HEK293 (cell line): ENCODE measurements around the gene NUMB.
A peak's percentile ranks its signal among the peaks of the same experiment; 100 is the strongest.

ENCODE experiments used
- CTCF ChIA-PET: fragments of 350-600 bp; formaldehyde crosslinking; extraction: SDS; loops from one replicate; lab custom pipeline; 2021; ENCODE audit warnings: antibody characterized with exemption; lab: Yijun Ruan, JAX
- POLR2A ChIA-PET: fragments of 300-600 bp; formaldehyde crosslinking; extraction: SDS; loops from one replicate; lab custom pipeline; 2020; ENCODE audit warnings: antibody characterized with exemption, inconsistent platforms; lab: Yijun Ruan, JAX
- H3K27ac ChIP-seq: fragments of 200-500 bp; sonication (Bioruptor generic); 2 replicates; pipeline ENCODE4 v1.5.1; 2014; ENCODE audit warnings: low read depth, low read length, control low read depth, inconsistent platforms; ENCODE audit errors: extremely low read depth
- H3K36me3 ChIP-seq, 2 experiments: fragments of 200-500 bp in 1 of 2; sonication (Bioruptor generic) in 1 of 2; 1 replicate in 1 of 2; 2 replicates in 1 of 2; pipeline ENCODE4 v1.5.1; 2014 to 2017; ENCODE audit warnings: inconsistent platforms in 2 of 2, low read length in 2 of 2; ENCODE audit not compliant: control insufficient read depth in 2 of 2, insufficient read depth in 1 of 2
- H3K4me1 ChIP-seq: fragments of 200-500 bp; sonication (Bioruptor generic); 2 replicates; pipeline ENCODE4 v1.5.1; 2014; ENCODE audit warnings: mild to moderate bottlenecking, low read length, inconsistent platforms; ENCODE audit not compliant: control insufficient read depth, insufficient read depth
- H3K4me3 ChIP-seq: 2 replicates; pipeline ENCODE4 v1.5.1; 2011; ENCODE audit warnings: low read depth, mild to moderate bottlenecking, control low read depth, low read length, moderate library complexity
- H3K9me3 ChIP-seq: fragments of 200-500 bp; sonication (Bioruptor generic); 2 replicates; pipeline ENCODE4 v1.5.1; 2014; ENCODE audit warnings: low read depth, low read length, inconsistent platforms; ENCODE audit not compliant: control insufficient read depth, insufficient read depth
- HIC1 ChIP-seq: fragments of 450-650 bp; formaldehyde crosslinking; IDR thresholded peaks from 2 replicates; pipeline ENCODE4 v1.5.1; 2016; ENCODE audit warnings: missing biosample characterization, missing genetic modification characterization
- KLF1 ChIP-seq: fragments of 450-650 bp; formaldehyde crosslinking; IDR thresholded peaks from 2 replicates; pipeline ENCODE4 v1.5.1; 2016; ENCODE audit warnings: missing biosample characterization, missing genetic modification characterization
- KLF7 ChIP-seq: fragments of 450-650 bp; formaldehyde crosslinking; IDR thresholded peaks from 2 replicates; pipeline ENCODE4 v1.5.1; 2016; ENCODE audit warnings: missing biosample characterization, missing genetic modification characterization, borderline replicate concordance
- KLF8 ChIP-seq: fragments of 450-650 bp; formaldehyde crosslinking; IDR thresholded peaks from 2 replicates; pipeline ENCODE4 v1.5.1; 2016; ENCODE audit warnings: missing biosample characterization, missing genetic modification characterization
- OSR2 ChIP-seq: fragments of 450-650 bp; formaldehyde crosslinking; IDR thresholded peaks from 2 replicates; pipeline ENCODE4 v1.5.1; 2016; ENCODE audit warnings: missing biosample characterization, missing genetic modification characterization
- PRDM1 ChIP-seq: fragments of 450-650 bp; formaldehyde crosslinking; IDR thresholded peaks from 2 replicates; pipeline ENCODE4; 2016; ENCODE audit warnings: missing biosample characterization, missing genetic modification characterization
- SP2 ChIP-seq: fragments of 450-650 bp; formaldehyde crosslinking; IDR thresholded peaks from 2 replicates; pipeline ENCODE4 v1.5.1; 2016; ENCODE audit warnings: missing biosample characterization, missing genetic modification characterization
- SP3 ChIP-seq: fragments of 450-650 bp; formaldehyde crosslinking; IDR thresholded peaks from 2 replicates; pipeline ENCODE4 v1.5.1; 2016; ENCODE audit warnings: missing biosample characterization, missing genetic modification characterization
- TRIM28 ChIP-seq: IDR thresholded peaks from 2 replicates; pipeline ENCODE4 v1.6.1; 2011; ENCODE audit warnings: low read length, control low read depth, borderline replicate concordance
- ZBTB49 ChIP-seq: fragments of 450-650 bp; formaldehyde crosslinking; IDR thresholded peaks from 2 replicates; pipeline ENCODE4 v1.5.1; 2016; ENCODE audit warnings: missing biosample characterization, missing genetic modification characterization, low read depth
- ZFP3 ChIP-seq: fragments of 450-650 bp; formaldehyde crosslinking; IDR thresholded peaks from 2 replicates; pipeline ENCODE4 v1.5.1; 2016; ENCODE audit warnings: low read depth, missing biosample characterization, missing genetic modification characterization
- ZNF239 ChIP-seq: fragments of 450-650 bp; formaldehyde crosslinking; IDR thresholded peaks from 2 replicates; pipeline ENCODE4 v1.5.1; 2016; ENCODE audit warnings: missing biosample characterization, missing genetic modification characterization
- ZNF350 ChIP-seq: fragments of 450-650 bp; formaldehyde crosslinking; IDR thresholded peaks from 2 replicates; pipeline ENCODE4 v1.5.0; 2017; ENCODE audit warnings: missing biosample characterization, mild to moderate bottlenecking, missing genetic modification characterization
- ZNF362 ChIP-seq: fragments of 450-650 bp; formaldehyde crosslinking; IDR thresholded peaks from 2 replicates; pipeline ENCODE4 v1.5.1; 2016; ENCODE audit warnings: missing biosample characterization, missing genetic modification characterization
- ZNF501 ChIP-seq: fragments of 450-650 bp; formaldehyde crosslinking; IDR thresholded peaks from 2 replicates; pipeline ENCODE4 v1.5.1; 2016; ENCODE audit warnings: missing biosample characterization, missing genetic modification characterization
- ZNF560 ChIP-seq: fragments of 450-650 bp; formaldehyde crosslinking; IDR thresholded peaks from 2 replicates; pipeline ENCODE4 v1.5.1; 2017; ENCODE audit warnings: missing biosample characterization, missing genetic modification characterization, borderline replicate concordance
- ZNF610 ChIP-seq: fragments of 450-650 bp; formaldehyde crosslinking; IDR thresholded peaks from 2 replicates; pipeline ENCODE4 v1.5.1; 2016; ENCODE audit warnings: missing biosample characterization, missing genetic modification characterization, borderline replicate concordance
- ZNF629 ChIP-seq: fragments of 450-650 bp; formaldehyde crosslinking; IDR thresholded peaks from 2 replicates; pipeline ENCODE4 v1.5.1; 2017; ENCODE audit warnings: missing biosample characterization, missing genetic modification characterization
- ZNF670 ChIP-seq: fragments of 450-650 bp; formaldehyde crosslinking; IDR thresholded peaks from 2 replicates; pipeline ENCODE4 v1.5.1; 2016; ENCODE audit warnings: missing biosample characterization, missing genetic modification characterization, low read depth
- ZNF830 ChIP-seq: fragments of 450-650 bp; IDR thresholded peaks from 2 replicates; pipeline ENCODE4 v1.5.0; 2018; ENCODE audit warnings: missing biosample characterization, missing genetic modification characterization, low read depth, mild to moderate bottlenecking, moderate library complexity
- ZSCAN23 ChIP-seq: fragments of 450-650 bp; formaldehyde crosslinking; IDR thresholded peaks from 2 replicates; pipeline ENCODE4 v1.5.1; 2016; ENCODE audit warnings: missing biosample characterization, missing genetic modification characterization
- TF ChIP-seq, protein P1 (sequence below): fragments of 450-650 bp; formaldehyde crosslinking; conservative IDR thresholded peaks from 2 replicates; pipeline ENCODE4 v1.5.1; 2016; ENCODE audit warnings: low read depth, missing biosample characterization, missing genetic modification characterization
- TF ChIP-seq, protein P2 (sequence below): fragments of 450-650 bp; formaldehyde crosslinking; IDR thresholded peaks from 2 replicates; pipeline ENCODE4 v1.5.1; 2016; ENCODE audit warnings: missing biosample characterization, missing genetic modification characterization
- TF ChIP-seq, protein P3 (sequence below): fragments of 450-650 bp; formaldehyde crosslinking; IDR thresholded peaks from 2 replicates; pipeline ENCODE4 v1.5.1; 2016; ENCODE audit warnings: missing biosample characterization, missing genetic modification characterization

Gene NUMB

DNA sequence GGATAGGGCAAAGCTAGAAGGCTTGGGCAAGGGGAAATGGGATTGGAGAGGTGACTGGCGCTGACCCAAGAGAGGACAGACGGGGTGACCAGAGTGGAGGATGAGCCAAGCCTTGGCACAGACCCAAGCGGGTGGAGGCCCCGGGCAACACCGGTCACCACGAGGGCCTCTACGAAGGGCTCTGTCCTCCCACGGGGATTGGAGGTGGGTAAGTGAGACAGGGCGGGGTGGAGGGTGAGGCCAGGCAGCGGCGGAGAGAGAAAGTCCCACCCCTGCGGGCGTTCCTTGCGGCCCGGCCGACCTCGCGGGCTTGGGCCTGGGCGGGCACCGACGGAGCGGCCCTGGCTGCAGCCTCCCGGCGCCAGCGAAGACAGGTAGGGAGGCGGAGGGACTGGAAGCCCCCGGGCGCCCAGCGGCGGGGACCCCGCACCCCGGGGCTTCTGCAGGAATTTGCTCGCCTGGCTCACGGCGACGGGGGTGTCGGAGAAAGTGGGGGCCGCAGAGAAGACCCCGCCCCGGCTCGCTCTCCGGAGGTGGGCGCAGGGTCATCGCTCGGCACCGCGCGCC, 221.0 kb downstream of the NUMB start, which contains the start of gene PAPLN (continued):
- TF ChIP-seq HIC1 (tag by site-specific recombination) (peak; percentile 79), ZNF610 (tag by site-specific recombination) (no peak), ZNF501 (0 out of 2 replicates have a peak, but pooled peaks have one; percentile 29), ZBTB49 (no peak), ZNF239 (tag by site-specific recombination) (no peak), KLF1 (peak; percentile 91), KLF8 (tag by site-specific recombination) (0 out of 2 replicates have a peak, but pooled peaks have one; percentile 25), ZNF629 (tag by site-specific recombination) (0 out of 2 replicates have a peak, but pooled peaks have one; percentile 8), SP3 (tag by site-specific recombination) (peak; percentile 58), KLF7 (tag by site-specific recombination) (peak; percentile 58; the same call in 1 of the 2 replicates), ZNF560 (no peak), ZNF350 (tag by site-specific recombination) (no peak), ZNF830 (tag by site-specific recombination) (no peak), SP2 (tag by site-specific recombination) (peak; percentile 64)
- TF ChIP-seq, protein P1, sequence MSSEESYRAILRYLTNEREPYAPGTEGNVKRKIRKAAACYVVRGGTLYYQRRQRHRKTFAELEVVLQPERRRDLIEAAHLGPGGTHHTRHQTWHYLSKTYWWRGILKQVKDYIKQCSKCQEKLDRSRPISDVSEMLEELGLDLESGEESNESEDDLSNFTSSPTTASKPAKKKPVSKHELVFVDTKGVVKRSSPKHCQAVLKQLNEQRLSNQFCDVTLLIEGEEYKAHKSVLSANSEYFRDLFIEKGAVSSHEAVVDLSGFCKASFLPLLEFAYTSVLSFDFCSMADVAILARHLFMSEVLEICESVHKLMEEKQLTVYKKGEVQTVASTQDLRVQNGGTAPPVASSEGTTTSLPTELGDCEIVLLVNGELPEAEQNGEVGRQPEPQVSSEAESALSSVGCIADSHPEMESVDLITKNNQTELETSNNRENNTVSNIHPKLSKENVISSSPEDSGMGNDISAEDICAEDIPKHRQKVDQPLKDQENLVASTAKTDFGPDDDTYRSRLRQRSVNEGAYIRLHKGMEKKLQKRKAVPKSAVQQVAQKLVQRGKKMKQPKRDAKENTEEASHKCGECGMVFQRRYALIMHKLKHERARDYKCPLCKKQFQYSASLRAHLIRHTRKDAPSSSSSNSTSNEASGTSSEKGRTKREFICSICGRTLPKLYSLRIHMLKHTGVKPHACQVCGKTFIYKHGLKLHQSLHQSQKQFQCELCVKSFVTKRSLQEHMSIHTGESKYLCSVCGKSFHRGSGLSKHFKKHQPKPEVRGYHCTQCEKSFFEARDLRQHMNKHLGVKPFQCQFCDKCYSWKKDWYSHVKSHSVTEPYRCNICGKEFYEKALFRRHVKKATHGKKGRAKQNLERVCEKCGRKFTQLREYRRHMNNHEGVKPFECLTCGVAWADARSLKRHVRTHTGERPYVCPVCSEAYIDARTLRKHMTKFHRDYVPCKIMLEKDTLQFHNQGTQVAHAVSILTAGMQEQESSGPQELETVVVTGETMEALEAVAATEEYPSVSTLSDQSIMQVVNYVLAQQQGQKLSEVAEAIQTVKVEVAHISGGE: 0 out of 2 replicates have a peak, but pooled peaks have one; percentile 17
- TF ChIP-seq, protein P2, sequence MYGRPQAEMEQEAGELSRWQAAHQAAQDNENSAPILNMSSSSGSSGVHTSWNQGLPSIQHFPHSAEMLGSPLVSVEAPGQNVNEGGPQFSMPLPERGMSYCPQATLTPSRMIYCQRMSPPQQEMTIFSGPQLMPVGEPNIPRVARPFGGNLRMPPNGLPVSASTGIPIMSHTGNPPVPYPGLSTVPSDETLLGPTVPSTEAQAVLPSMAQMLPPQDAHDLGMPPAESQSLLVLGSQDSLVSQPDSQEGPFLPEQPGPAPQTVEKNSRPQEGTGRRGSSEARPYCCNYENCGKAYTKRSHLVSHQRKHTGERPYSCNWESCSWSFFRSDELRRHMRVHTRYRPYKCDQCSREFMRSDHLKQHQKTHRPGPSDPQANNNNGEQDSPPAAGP: peak; percentile 34; the same call in 1 of the 2 replicates

GRCh38 chr14:73236752-73237218, 221.6 kb downstream of the NUMB start:
- CTCF ChIA-PET: interaction anchor here (0.9 kb wide), 1 partner anchor 58 kb away, joined by 4 read pairs; no protein-coding TSS in a partner anchor
- H3K27ac ChIP-seq: no peak overlapping the region
- no peak overlapping the region for H3K4me3 ChIP-seq
- H3K36me3 ChIP-seq: no peaks in the 10 kb centered on the region
- no peaks in the 10 kb centered on the region for H3K9me3 ChIP-seq
- POLR2A ChIA-PET: interaction anchor here (0.5 kb wide), 1 partner anchor 11 kb away, joined by 5 read pairs; no protein-coding TSS in a partner anchor
- H3K4me1 ChIP-seq: peaks cover 13% of the 10 kb centered on the region
- TF ChIP-seq ZNF362 (tag by site-specific recombination) (no peak), OSR2 (tag by site-specific recombination) (no peak), TRIM28 (no peak), ZSCAN23 (tag by site-specific recombination) (no peak), ZNF670 (tag by site-specific recombination) (no peak), PRDM1 (tag by site-specific recombination) (peak; percentile 100), ZFP3 (tag by site-specific recombination) (peak; percentile 88), ZNF239 (tag by site-specific recombination) (no peak)
- TF ChIP-seq, protein P3, sequence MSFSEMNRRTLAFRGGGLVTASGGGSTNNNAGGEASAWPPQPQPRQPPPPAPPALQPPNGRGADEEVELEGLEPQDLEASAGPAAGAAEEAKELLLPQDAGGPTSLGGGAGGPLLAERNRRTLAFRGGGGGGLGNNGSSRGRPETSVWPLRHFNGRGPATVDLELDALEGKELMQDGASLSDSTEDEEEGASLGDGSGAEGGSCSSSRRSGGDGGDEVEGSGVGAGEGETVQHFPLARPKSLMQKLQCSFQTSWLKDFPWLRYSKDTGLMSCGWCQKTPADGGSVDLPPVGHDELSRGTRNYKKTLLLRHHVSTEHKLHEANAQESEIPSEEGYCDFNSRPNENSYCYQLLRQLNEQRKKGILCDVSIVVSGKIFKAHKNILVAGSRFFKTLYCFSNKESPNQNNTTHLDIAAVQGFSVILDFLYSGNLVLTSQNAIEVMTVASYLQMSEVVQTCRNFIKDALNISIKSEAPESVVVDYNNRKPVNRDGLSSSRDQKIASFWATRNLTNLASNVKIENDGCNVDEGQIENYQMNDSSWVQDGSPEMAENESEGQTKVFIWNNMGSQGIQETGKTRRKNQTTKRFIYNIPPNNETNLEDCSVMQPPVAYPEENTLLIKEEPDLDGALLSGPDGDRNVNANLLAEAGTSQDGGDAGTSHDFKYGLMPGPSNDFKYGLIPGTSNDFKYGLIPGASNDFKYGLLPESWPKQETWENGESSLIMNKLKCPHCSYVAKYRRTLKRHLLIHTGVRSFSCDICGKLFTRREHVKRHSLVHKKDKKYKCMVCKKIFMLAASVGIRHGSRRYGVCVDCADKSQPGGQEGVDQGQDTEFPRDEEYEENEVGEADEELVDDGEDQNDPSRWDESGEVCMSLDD (tag by site-specific recombination): no peak
